ENCODE measurements around the gene CTSS. TPM values are rescaled to one million over a fixed set of nuclear protein-coding genes. Genes with fewer than 3 reads are reported as not detected.
A peak's percentile ranks its signal among the peaks of the same experiment; 100 is the strongest.

Gene CTSS
- total and polyA plus RNA-seq, 7 experiments from 2014 or later, result 91.1 to 1,020 (median 106) TPM

DNA sequence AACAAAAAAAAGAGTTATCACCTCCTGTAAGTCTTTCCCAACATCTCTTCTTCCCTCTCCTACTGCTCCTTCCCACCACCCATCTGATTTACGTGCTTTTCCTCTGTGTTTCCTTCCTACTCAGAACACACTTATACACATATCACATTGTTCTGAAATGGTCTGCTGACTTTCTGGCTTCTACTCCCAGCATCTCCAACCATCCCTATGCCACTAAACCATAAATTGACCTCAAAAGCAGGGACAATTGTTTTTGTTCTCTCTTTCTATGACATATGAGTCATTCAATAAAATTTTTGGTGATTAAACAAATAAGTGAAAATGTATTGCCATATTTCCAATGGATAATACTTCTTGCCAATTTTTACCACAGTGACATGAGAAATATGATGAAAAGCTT, 76.8 kb downstream of the CTSS start:
- intact Hi-C loops (cut with micrococcal nuclease), result no loop called here
- no peak overlapping the region for H3K4me3 Mint-ChIP-seq
- H3K27ac ChIP-seq (ENCODE audit: low read depth, low read length), result no peak overlapping the region
- peaks cover 5 to 32% (median 18%) of the 10 kb centered on the region in 5 donors for H3K36me3 Mint-ChIP-seq
- no peak overlapping the region for H3K4me3 ChIP-seq (ENCODE audit: low read length)
- ChIA-PET CTCF (no interaction called here), POLR2A (interaction anchor here (0.6 kb wide), 1 partner anchor 287 kb away, joined by 4 read pairs; no protein-coding TSS in a partner anchor)
- H3K36me3 ChIP-seq (ENCODE audit: control insufficient read depth in 2 of 3, insufficient read depth in 3 of 3, low read length in 3 of 3), result peaks cover 0 to 23% (median 3%) of the 10 kb centered on the region in 3 experiments
- H3K27ac Mint-ChIP-seq, result peak overlapping the region in 6 of 9 donors; percentile 1 to 32 (median 16)
- no peak for DNase-seq
- no peak for ATAC-seq
- H3K4me1 Mint-ChIP-seq, result peaks cover 11 to 41% (median 26%) of the 10 kb centered on the region in 7 donors
- no peaks in the 10 kb centered on the region for H3K9me3 ChIP-seq (ENCODE audit: control insufficient read depth in 2 of 3, low read length in 3 of 3)
- H3K27me3 ChIP-seq (ENCODE audit: control insufficient read depth in 2 of 2, insufficient read depth in 2 of 2, low read length in 2 of 2), result no peaks in the 10 kb centered on the region
- no peaks in the 10 kb centered on the region for H3K9me3 Mint-ChIP-seq
- H3K27me3 Mint-ChIP-seq, result no peaks in the 10 kb centered on the region
- H3K4me1 ChIP-seq (ENCODE audit: control insufficient read depth in 2 of 2, insufficient read depth in 2 of 2, low read length in 2 of 2), result peaks cover 3 to 9% of the 10 kb centered on the region in 2 donors

DNA sequence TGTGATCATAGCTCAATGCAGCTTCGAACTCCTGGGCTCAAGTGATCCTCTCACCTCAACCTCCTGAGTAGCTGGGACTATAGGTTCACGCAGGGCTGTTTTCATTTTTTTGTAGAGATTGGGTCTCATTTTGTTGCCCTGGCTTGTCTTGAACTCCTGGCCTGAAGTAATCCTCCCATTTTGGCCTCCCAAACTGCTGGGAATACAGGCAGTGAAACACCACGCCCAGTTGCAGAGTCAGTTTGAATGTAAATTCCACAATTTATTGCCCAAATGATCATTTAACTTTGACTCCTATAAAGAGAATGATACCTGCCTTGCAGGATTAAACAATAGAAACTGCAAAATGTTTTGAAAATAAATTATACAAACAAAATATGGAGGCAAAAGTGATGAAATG, 79.3 kb downstream of the CTSS start:
- ATAC-seq (no peak), DNase-seq (no peak)
- H3K27ac ChIP-seq (ENCODE audit: low read depth, low read length), result no peak overlapping the region
- CTCF ChIA-PET, result interaction anchor here (0.6 to 1.2 kb wide), 3 partner anchors 11 to 294 kb away, joined by 3 to 5 read pairs (median 4); partner anchors contain the start of gene GOLPH3L
- peaks cover 0 to 34% (median 3%) of the 10 kb centered on the region in 3 experiments for H3K36me3 ChIP-seq (ENCODE audit: control insufficient read depth in 2 of 3, insufficient read depth in 3 of 3, low read length in 3 of 3)
- POLR2A ChIA-PET, result interaction anchor here (0.7 to 1.2 kb wide), 4 partner anchors 11 to 126 kb away, joined by 3 to 10 read pairs (median 4); partner anchors contain the start of gene GOLPH3L
- peaks cover 4 to 10% of the 10 kb centered on the region in 2 donors for H3K4me1 ChIP-seq (ENCODE audit: control insufficient read depth in 2 of 2, insufficient read depth in 2 of 2, low read length in 2 of 2)
- H3K4me3 ChIP-seq (ENCODE audit: low read length), result no peak overlapping the region
- H3K9me3 ChIP-seq (ENCODE audit: control insufficient read depth in 2 of 3, low read length in 3 of 3), result no peaks in the 10 kb centered on the region
- peaks cover 10 to 34% (median 22%) of the 10 kb centered on the region in 7 donors for H3K4me1 Mint-ChIP-seq
- H3K27me3 Mint-ChIP-seq, result no peaks in the 10 kb centered on the region
- H3K4me3 Mint-ChIP-seq, result no peak overlapping the region
- H3K27me3 ChIP-seq (ENCODE audit: control insufficient read depth in 2 of 2, insufficient read depth in 2 of 2, low read length in 2 of 2), result no peaks in the 10 kb centered on the region
- H3K36me3 Mint-ChIP-seq, result peaks cover 5 to 25% (median 17%) of the 10 kb centered on the region in 5 donors
- intact Hi-C loops (cut with micrococcal nuclease), result no loop called here
- no peaks in the 10 kb centered on the region for H3K9me3 Mint-ChIP-seq
- peak overlapping the region in 2 of 9 donors; percentile 18 to 65 for H3K27ac Mint-ChIP-seq

- ATAC-seq (peak; percentile 42), DNase-seq (no peak)
- H3K9me3 ChIP-seq (ENCODE audit: control insufficient read depth in 2 of 3, low read length in 3 of 3), result no peaks in the 10 kb centered on the region
- H3K36me3 ChIP-seq (ENCODE audit: control insufficient read depth in 2 of 3, insufficient read depth in 3 of 3, low read length in 3 of 3), result peaks cover 0 to 29% (median 3%) of the 10 kb centered on the region in 3 experiments
- POLR2A ChIA-PET, result interaction anchor here (0.6 to 1.8 kb wide), 5 partner anchors 9 to 255 kb away, joined by 3 to 7 read pairs (median 5); partner anchors contain the start of genes CTSS and ENSA
- peaks cover 4 to 10% of the 10 kb centered on the region in 2 donors for H3K4me1 ChIP-seq (ENCODE audit: control insufficient read depth in 2 of 2, insufficient read depth in 2 of 2, low read length in 2 of 2)
- H3K36me3 Mint-ChIP-seq, result peaks cover 4 to 29% (median 19%) of the 10 kb centered on the region in 5 donors
- H3K27me3 Mint-ChIP-seq, result no peaks in the 10 kb centered on the region
- H3K4me1 Mint-ChIP-seq, result peaks cover 6 to 29% (median 19%) of the 10 kb centered on the region in 7 donors
- no peak overlapping the region for H3K4me3 ChIP-seq (ENCODE audit: low read length)
- no peak overlapping the region for H3K4me3 Mint-ChIP-seq
- peak overlapping the region in 7 of 9 donors; percentile 26 to 89 (median 52) for H3K27ac Mint-ChIP-seq
- H3K27ac ChIP-seq (ENCODE audit: low read depth, low read length), result no peak overlapping the region
- no peaks in the 10 kb centered on the region for H3K9me3 Mint-ChIP-seq
- CTCF ChIA-PET, result no interaction called here
- intact Hi-C loops (cut with micrococcal nuclease), result no loop called here
- H3K27me3 ChIP-seq (ENCODE audit: control insufficient read depth in 2 of 2, insufficient read depth in 2 of 2, low read length in 2 of 2), result no peaks in the 10 kb centered on the region
These were observed 81.7 kb downstream of the CTSS start for GRCh38 chr1:150683914-150684313.

Other genes starting within 250 kb of the CTSS start
- 10 to 100 TPM in 1 of 5 experiments, 1 to 10 TPM in 1, under 1 TPM in 3; 0.49 to 27.7 (median 0.79) TPM for gene ADAMTSL4, start 216.4 kb downstream of the CTSS start, total RNA-seq
- under 1 TPM; 0.14 to 0.25 TPM for gene ADAMTSL4, start 216.4 kb downstream of the CTSS start, polyA plus RNA-seq
- 1,000 to 10,000 TPM in 1 of 5 experiments, 100 to 1,000 TPM in 4; 302 to 1,400 (median 377) TPM for gene MCL1, start 186.2 kb downstream of the CTSS start, total RNA-seq
- 100 to 1,000 TPM; 171 to 172 TPM for gene MCL1, start 186.2 kb downstream of the CTSS start, polyA plus RNA-seq
- 100 to 1,000 TPM in 4 of 5 experiments, 10 to 100 TPM in 1; 97.2 to 178 (median 157) TPM for gene ENSA, start 136.2 kb downstream of the CTSS start, total RNA-seq
- 10 to 100 TPM; 59.4 to 60.0 TPM for gene ENSA, start 136.2 kb downstream of the CTSS start, polyA plus RNA-seq
- 10 to 100 TPM in 4 of 5 experiments, 1 to 10 TPM in 1; 8.7 to 32.1 (median 23.6) TPM for gene GOLPH3L, start 68.6 kb downstream of the CTSS start, total RNA-seq
- 10 to 100 TPM; 18.3 to 29.2 TPM for gene GOLPH3L, start 68.6 kb downstream of the CTSS start, polyA plus RNA-seq
- gene HORMAD1, start 44.9 kb downstream of the CTSS start, total RNA-seq, result 1 to 10 TPM in 1 of 5 experiments, under 1 TPM in 4; 0.35 to 1.4 (median 0.45) TPM
- not detected for gene HORMAD1, start 44.9 kb downstream of the CTSS start, polyA plus RNA-seq
- 10 to 100 TPM in 2 of 5 experiments, 1 to 10 TPM in 3; 3.7 to 13.7 (median 6.9) TPM for gene CTSK, start 42.5 kb upstream of the CTSS start, total RNA-seq
- under 1 TPM; 0.31 TPM for gene CTSK, start 42.5 kb upstream of the CTSS start, polyA plus RNA-seq
- 10 to 100 TPM; 29.4 to 48.4 (median 38.3) TPM for gene ARNT, start 110.8 kb upstream of the CTSS start, total RNA-seq
- 10 to 100 TPM; 21.3 to 31.4 TPM for gene ARNT, start 110.8 kb upstream of the CTSS start, polyA plus RNA-seq
- gene CTXND2, start 121.4 kb upstream of the CTSS start, total RNA-seq, result not detected
- not detected for gene CTXND2, start 121.4 kb upstream of the CTSS start, polyA plus RNA-seq
- 10 to 100 TPM; 57.3 to 94.9 (median 61.7) TPM for gene SETDB1, start 160.6 kb upstream of the CTSS start, total RNA-seq
- gene SETDB1, start 160.6 kb upstream of the CTSS start, polyA plus RNA-seq, result 10 to 100 TPM; 13.4 to 16.7 TPM
- 100 to 1,000 TPM; 101 to 169 (median 136) TPM for gene CERS2, start 209.1 kb upstream of the CTSS start, total RNA-seq
- 100 to 1,000 TPM; 109 to 179 TPM for gene CERS2, start 209.1 kb upstream of the CTSS start, polyA plus RNA-seq
- not detected for gene ANXA9, start 216.5 kb upstream of the CTSS start, total RNA-seq
- gene ANXA9, start 216.5 kb upstream of the CTSS start, polyA plus RNA-seq, result under 1 TPM; 0.17 to 0.38 TPM
- 10 to 100 TPM; 24.6 to 53.4 (median 29.9) TPM for gene MINDY1, start 241.1 kb upstream of the CTSS start, total RNA-seq
- gene MINDY1, start 241.1 kb upstream of the CTSS start, polyA plus RNA-seq, result 10 to 100 TPM; 12.8 to 33.1 TPM
- 10 to 100 TPM; 13.3 to 41.8 (median 17.2) TPM for gene PRUNE1, start 242.7 kb upstream of the CTSS start, total RNA-seq
- gene PRUNE1, start 242.7 kb upstream of the CTSS start, polyA plus RNA-seq, result 10 to 100 TPM; 54.6 to 68.8 TPM

All from naive thymus-derived CD4-positive, alpha-beta T cell (primary cell).